Nucleus accumbens (tissue), 56 donors: Measurements from ENCODE around the gene COL5A1.
"Not testable (repeated sequence)": the region's sequence is repeated elsewhere in the genome, so short reads cannot be mapped to it uniquely, and the experiment has no call there.

ENCODE experiments used
- DNase-seq, 56 donors: peaks; one replicate each; lab custom pipeline; 2025; lab: John Stamatoyannopoulos, UW

The COL5A1 gene

DNA sequence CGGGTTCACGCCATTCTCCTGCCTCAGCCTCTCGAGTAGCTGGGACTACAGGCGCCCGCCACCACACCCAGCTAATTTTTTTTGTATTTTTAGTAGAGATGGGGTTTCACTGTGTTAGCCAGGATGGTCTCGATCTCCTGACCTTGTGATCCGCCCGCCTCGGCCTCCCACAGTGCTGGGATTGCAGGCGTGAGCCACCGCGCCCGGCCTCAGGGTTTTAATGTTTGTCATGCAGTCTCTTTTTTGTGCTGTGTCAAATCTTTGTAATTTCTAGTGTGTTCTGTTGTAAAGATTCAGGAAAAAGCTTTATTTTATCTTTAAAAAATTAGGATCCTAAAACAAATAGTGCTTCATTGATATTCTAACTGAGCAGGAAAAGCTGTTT, 62.1 kb downstream of the COL5A1 start:
- DNase-seq: not testable (repeated sequence)

DNA sequence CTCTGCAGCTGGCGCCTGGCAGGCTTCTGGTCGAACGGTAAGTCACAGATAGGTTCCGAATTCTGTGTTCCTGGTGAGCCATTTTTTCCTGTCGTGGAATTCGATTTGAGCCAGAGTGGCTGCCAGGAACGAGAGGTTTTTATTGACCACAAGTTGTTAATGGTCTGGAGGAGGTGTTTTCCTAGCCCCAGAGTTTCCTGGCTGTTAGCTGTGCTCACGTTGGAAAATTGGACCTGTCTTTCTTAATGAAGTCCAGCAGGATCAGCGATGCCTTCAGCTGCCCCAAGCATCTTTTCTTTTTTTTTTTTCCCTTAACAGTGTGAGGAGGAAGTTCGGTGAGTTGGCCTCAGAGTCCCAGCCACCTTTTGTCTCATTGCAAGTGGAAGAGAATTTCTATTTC, 62.9 kb downstream of the COL5A1 start:
- DNase-seq: no peak

DNA sequence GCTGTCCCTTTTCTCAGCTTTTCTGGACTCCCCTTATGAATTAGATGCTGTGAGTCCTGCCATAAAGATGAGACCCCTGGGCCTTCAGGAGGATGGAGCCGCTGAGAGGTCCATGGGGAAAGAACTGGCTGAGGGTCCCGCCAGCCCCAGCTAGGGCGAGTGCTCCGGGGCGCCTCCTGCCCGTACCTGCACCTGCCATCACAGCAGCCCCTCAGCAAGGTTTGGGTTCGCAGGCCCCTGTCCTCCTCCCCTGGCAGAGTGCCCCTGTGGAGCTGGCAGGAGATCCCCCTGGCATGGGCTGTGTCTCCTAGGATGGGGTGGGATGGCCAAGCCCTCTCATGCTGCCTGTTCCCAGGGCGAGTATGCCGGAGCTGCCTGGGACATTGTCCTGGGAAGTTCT, 64.2 kb downstream of the COL5A1 start:
- no peak for DNase-seq

DNA sequence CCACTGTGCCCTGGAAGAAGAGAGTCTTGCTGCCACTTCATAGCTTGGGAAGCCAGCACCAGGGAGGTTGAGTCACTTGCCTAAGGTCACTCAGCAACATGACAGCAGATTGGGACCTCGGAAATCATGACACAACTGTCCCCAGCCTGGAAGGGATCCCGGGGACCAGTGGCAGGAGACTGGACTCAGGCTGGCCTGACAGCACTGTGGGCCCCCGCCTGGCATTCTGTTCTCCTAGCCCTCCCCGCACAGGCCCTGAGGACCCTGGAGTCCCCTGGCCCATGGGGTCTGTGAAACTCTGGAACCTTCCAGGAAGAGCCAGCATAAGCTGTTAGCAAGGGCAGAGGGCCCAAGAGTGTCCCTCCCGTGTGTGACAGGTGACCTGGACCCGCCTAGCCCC, 64.9 kb downstream of the COL5A1 start:
- DNase-seq: no peak

DNA sequence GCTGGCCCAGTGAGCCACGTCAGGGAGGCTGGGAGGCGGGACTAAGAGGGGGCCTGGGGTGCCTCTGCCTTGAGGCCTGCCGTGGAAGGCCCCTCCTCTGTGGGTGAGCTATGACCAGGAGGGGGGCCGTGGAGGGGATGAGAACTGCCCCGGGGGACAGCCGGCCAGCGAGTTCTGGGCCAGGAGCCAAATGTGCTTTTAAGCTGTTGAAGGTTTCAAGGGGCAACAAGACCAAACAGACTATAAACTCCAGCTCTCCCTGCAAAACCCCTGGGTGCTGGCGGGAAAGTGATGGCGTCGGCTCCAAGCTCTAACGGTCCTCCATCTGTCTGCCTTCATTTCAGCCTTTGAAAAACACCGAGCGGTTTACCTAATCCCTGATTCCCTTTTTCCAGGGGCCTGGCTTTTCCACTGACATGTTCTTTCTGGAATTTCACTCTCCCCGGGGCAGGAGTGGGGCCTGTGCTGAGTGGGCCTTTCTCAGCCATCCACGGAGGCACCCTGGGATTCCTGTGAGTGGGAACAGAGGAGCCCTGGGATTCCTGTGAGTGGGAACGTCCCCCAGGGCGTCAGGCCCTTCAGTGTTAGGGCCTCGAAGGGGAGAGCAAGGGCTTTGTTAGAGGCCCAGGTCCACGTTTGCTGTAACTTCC, 65.6 kb downstream of the COL5A1 start:
- peak in 5 of 56 donors; percentile 3 to 42 (median 18) for DNase-seq

DNA sequence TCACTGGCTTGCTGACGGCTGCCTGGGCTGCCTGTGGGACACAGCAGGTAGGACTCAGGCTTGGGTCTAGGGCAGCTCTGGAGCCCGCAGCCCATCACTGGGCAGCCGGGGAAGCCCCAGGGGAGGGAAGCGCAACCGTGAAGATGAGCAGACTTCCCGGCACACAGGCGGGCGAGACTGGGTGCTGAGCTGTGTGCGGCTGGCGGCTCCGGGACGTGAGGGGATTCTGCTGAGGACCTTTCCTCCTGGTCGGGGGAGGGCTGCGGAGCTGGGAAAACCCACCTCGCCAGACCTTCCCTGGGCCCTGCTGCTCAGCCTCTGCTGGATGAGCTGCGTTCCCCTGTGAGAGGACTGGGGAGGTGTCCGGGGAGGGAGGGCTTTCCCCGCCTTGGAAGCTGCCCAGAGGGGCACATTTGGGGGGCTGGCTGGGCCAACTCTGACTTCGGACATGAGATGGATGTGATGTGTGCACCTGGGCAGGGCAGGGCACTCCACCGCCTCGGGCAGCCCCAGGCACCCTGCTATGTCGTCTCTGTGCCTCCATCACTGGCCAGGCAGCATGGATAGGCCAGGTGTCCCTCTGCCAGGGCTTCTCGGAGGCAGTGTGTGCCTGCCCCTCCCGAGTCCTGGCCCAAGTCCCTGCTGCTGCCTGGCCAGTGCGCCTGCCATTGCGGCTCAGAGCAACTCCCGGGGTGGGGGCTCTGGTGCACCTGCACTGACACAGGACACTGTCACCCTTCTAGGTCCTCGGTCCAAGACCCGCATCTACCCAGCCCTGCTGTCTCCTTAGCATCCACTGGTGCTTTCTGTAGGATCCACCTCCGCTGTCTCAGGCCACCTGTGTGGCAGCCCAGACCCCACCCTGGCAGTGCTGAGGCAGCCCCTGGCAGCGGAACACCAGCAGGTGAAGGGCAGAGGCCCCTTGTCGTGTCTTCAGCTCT, 66.4 kb downstream of the COL5A1 start:
- no peak for DNase-seq

DNA sequence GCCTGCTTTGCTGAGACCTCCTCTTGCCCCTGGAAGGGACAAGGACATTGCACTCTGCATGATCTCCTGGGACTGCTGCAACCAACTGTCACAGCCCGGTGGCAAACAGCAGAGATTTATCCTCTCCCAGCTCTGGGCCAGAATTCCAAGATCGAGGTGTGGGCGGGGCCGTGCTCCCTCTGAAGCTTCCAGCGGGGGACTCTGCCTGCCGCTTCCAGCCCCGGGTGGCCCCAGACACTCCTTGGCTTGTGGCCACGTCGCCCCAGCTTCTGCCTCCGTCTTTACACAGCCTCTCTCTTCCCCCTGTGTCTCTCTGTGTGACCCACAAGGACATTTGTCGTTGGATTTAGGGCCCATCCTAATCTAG, 67.1 kb downstream of the COL5A1 start:
- no peak for DNase-seq

DNA sequence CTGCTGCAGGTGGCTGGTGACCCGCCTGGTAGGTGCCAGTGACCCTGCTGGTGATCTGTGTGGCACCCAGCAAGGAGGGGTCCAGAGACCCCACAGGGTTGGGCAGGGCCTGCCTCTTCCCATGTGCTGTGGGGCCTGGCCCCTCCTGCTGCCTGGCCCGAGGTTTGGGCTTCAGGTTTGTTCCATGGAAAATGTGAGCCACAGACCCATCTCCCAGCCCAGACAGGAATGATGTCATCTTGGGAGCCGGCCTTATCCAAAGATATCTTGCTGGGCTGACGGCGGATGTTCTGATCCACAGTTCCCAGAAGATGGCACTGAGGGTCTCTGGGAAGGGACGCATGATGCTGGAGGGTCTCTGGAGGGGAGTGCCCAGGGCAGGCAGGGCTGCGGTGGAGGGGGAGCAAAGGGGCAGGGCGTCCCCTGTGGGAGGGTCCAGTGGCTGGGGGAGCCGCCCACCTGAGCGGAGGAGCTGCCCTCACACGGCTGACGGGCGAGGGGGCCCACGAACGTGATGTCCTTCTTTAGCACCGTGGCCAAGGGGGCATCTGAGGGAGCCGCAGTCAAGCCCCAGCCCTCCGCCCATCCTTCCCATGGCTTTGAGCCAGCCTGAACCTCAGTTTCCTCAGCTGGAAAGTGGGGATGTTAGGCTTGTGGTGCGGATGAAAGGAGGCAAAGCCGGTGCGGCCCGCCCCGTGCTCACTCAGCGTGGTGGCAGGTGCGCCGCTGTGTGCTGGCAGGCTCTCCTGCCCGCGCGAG, 68.1 kb downstream of the COL5A1 start:
- DNase-seq: no peak

DNA sequence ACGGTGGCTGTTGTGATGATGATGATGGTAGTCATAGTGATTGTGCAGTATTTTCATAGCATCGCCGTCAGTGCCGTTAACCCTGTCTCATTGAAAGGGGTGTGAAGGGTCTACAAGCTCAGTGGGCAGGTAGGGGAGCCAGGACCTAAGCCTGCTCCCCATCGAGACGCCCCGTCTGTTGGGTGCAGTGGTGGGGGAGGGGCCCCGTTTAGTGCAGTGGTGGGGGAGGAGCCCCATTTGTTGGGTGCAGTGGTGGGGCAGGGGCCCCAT, 68.6 kb downstream of the COL5A1 start:
- no peak for DNase-seq

DNA sequence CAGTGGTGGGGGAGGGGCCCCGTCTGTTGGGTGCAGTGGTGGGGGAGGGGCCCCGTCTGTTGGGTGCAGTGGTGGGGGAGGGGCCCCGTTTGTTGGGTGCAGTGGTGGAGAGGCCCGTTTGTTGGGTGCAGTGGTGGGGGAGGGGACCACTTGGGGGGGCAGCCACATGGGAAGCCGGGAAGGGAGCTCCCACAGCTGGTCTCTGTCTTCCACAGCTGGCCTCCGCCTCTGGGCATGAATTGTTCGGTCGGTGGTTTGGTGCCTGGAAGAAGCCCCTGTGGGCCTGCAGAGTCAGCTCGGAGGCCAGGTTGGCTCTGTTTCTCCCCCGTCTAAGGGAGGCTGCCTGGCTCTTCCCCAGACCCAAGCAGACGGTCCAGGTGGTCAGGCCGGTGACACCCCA, 69.3 kb downstream of the COL5A1 start:
- no peak for DNase-seq

DNA sequence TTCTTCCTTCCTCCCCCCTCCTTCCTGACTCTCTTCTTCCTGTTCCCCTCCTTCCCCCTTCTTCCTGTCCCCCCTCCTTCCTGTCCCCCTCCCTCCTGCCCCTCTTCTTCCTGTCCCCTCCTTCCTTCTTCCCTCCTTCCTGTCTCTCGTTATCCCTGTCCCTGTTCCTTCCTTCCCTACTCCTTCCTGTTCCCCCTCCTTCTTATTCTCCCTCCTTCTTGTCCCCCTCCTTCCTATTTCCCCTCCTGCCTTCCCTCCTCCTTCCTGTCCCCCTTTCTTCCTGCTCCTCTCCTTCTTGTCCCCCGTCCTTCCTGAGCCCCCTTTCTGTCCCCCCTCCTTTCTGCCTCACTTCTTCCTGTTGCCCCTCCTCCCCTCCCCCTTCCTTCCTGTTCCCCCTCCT, 70.6 kb downstream of the COL5A1 start:
- no peak for DNase-seq

DNA sequence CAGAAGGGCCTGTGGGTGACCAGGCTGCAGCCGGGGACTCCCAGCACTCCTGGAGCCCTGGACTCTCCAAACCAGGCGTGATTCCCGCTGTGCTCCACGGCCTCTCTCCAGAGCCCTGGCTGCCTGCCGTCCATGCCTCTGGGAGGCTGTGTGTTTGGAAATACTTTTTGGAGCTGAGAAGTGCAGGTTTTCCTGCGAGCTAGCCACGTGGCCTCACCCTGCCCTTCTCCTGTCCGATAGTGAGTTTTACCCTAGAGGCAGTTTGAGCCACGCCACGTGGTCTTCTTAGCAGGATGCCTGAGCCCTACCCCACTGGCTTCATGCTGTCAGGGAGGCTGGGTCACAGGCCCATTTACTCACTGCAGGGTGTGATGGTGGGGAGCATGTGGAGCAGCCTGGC, 71.3 kb downstream of the COL5A1 start:
- no peak for DNase-seq

DNA sequence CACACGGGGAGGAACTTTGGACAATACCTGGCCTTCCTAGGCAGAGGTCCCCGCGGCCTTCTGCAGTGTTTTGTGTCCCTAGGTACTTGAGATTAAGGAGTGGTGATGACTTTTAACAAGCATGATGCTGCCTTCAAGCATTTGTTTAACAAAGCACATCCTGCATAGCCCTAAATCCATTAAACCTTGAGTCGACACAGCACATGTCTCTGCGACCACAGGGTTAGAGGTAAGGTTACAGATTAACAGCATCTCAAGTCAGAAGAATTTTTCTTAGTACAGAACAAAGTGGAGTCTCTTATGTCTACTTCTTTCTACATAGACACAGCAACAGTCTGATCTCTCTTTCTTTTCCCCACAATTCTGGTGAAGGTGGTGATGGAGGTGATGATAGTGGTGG, 73.9 kb downstream of the COL5A1 start:
- DNase-seq: not testable (repeated sequence)

DNA sequence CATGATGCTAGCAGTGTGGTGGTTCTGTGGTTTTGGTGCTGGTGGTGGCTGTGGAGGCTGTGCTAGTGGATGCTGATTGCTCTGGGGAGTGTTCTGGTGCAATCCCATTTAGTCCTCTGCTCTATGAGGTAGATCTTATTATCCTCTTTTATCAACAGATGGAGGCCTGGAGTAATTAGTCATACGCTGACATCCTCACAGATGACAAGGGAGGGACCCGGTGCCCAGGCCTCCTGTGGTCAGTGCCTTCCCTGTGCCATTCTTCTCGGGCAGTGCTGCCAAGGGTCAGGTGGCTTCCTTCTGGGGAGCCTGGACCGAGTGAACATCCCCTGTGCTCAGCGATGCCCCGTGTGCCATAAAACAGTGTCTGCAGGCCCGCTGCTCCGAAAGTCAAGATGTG, 74.5 kb downstream of the COL5A1 start:
- no peak for DNase-seq

DNA sequence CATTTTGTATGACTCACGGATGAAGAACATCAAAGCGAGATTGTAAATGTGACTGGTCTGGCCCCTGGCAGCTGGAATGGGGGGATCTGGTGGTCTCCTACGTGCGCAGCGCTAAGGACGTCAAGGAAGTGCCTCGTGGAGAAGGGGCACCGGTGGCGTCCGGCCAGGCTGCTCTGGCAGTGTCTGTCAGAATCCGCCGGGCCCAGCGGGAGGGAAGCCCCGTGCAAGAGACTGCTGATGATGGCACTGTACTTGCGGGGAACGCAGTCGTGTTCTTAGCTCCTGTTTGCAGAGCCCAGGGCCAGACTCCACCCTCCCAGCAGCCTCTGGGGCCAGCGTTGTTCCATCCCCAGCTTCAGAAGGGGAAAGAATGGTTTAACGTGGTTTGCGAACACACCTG, 75.5 kb downstream of the COL5A1 start:
- no peak for DNase-seq

DNA sequence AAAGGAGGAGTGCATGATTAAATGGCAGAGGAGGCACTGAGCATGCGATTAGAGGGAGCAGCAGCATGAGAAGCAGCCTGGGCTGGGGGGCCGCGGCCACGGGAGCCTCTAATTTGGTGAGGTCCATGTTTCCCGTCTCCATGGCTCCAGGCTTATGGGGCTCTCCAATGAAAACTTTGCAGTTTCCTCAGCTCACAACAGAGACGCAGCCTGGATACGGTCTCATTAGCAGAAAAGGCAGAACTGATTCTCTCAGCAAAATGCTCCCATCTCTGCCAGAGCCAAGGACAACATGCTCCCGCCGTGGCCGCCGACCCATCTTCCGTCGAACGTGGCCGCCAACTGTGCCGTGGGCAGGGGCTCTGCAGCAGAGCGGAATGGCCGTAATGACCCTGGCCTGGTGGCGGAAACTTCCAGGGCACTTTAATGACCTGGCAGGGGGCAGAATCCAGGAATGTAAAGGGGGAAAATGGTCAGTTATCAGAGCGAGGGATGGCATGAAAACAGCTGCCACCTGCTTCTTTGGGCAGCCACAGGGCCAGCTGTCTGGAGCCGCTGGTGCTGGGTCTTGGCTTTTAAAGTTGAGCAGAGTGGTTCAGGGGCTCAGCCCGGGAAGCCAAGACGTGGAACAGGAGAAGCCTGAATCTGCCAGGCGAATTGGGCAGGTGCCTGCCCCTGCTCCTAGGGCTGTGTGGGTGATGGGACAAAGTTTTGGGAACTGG, 76.5 kb downstream of the COL5A1 start:
- peak in 1 of 56 donors; percentile 9 for DNase-seq

DNA sequence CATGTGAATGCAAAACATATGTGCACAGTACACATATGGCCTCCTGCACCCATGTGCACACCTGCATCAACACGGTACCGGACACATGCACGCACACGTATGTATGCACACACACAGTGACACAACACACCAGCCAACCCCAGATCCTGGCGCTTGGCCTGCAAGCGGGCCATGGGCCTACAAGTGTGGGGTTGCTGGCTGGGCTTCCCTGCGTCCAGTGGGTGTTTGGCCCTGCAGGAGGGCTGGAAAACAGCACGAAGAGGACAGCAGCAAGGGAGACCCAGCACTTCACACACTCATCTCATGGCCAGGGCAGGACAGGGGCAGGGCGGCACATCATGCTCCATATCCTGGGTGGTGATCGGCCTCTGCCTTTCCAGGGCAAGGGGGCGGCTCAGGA, 77.7 kb downstream of the COL5A1 start:
- no peak for DNase-seq

DNA sequence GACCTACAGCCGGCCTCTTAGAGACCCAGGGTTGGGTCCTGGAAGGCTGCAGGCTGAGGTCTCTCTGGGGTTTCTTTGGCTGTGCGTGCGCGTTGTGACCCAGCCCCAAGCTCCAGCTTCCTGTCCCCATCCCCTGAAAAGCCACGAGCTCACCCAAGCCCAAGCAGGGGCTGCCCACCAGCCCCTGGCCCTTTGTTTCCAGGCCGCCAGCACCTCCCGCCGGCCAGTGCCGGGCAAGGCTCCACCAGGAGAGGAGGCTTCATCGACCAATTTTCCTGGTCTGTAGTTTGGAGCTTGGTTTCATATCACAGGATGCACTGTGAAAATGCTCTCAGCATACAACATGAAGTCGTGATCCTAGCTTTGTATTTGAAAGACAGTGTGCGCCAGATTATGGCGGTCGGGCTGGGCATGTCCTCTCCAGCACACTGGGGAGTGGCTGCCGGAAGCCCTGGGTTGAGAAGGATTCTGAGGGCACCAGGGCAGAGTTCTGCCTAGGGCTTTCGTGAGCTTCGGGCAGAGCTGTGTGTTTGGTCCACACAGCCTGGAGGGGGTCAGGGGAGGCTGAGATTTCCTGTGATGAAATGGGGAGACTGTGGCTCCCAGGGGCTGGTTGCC, 78.6 kb downstream of the COL5A1 start:
- no peak for DNase-seq

DNA sequence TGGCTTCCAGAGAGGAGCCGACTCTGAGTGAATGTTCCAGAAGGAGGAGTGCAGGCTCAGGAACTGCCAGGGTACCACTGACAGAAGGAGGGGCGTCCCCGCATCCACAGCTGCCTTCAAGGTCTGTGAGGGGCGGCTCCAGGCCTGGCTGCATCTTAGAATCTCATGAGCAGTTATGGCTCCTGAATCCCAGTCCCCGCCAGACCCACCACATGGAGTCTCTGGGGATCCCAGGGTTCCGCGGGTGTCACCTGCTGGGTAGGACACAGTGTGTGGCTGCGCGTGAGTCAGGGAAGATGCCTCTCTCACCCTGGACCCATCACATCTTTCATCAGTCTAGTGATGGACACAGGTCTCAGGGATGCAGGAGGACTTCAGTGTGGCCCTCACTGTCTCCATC, 79.2 kb downstream of the COL5A1 start:
- no peak for DNase-seq

DNA sequence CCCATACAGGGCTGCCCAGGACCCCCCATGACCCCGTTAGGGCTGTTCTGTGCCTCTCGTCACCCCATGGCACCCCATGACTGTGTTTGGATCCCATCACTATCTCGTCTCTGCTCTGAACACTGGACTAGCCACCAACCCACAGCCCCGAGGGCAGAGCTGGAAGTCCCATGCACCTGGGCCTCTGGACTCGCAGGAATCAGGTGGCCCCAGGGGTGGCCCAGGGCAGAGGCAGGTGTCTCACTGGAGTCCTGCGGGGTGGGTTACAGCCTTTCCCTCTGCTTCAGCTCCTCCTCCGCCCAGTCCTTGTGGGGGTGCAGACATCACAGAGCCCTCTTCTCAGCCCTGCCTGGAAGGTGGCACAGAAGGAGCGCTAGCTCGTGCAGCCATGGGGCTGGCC, 79.7 kb downstream of the COL5A1 start:
- DNase-seq: no peak
